GM10266 (cell line): ENCODE results near the gene SF1.

ENCODE experiments used
- DNase-seq: peaks from one replicate; pipeline ENCODE4 v3.0.0; 2012; ENCODE audit errors: extremely low spot score
- TF ChIP-seq, protein P1 (sequence below): IDR thresholded peaks from 2 replicates; pipeline ENCODE4 v1.5.1; 2012; ENCODE audit warnings: mild to moderate bottlenecking, low read depth; ENCODE audit not compliant: control insufficient read depth, insufficient read depth; ENCODE audit errors: missing control alignments

SF1 gene

DNA sequence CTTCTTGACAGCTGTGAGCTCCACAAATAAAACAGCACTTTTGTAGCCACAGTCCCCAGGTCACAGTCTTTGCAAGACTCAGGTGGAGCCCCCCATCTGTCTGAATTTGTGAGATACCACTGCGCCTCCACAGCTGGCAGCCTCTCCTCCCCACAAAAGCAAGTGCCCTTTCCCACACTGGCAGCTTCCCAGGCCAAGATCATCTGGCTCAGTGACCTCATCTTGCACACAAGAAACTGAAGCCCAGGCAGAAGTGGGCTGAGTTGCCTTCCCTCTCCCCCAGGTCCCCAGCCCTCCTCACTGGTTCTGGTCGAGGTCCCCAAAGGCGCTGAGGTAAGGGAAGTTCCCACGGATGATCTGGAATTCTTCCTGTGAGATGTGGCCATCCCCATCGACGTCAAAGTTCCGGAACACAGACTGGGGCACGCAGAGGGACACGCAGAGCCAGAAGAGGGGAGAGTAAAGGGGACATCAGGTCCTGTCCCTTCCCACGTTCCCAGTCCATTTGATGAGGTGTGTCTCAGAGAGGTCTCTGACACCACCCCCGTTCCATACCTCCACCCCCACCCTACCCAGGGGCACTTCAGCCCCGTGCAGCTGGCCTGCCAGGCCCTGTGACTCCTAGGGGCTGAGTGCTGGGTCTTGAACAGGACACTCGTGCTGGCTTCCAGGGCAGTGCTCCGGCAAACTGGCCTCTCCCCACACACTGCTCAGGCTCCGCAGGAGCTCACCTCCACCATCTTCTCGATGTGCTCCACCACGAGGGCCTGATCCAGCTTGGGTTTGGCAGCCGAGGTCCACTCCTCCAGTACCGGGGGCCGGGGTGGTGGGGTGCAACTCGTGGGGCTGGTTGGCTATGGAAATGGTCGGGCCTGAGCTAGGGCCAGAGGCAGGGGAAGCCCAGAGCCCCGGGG is 43.3 kb downstream of the SF1 start:
- TF ChIP-seq, protein P1, sequence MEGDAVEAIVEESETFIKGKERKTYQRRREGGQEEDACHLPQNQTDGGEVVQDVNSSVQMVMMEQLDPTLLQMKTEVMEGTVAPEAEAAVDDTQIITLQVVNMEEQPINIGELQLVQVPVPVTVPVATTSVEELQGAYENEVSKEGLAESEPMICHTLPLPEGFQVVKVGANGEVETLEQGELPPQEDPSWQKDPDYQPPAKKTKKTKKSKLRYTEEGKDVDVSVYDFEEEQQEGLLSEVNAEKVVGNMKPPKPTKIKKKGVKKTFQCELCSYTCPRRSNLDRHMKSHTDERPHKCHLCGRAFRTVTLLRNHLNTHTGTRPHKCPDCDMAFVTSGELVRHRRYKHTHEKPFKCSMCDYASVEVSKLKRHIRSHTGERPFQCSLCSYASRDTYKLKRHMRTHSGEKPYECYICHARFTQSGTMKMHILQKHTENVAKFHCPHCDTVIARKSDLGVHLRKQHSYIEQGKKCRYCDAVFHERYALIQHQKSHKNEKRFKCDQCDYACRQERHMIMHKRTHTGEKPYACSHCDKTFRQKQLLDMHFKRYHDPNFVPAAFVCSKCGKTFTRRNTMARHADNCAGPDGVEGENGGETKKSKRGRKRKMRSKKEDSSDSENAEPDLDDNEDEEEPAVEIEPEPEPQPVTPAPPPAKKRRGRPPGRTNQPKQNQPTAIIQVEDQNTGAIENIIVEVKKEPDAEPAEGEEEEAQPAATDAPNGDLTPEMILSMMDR: no peak

DNA sequence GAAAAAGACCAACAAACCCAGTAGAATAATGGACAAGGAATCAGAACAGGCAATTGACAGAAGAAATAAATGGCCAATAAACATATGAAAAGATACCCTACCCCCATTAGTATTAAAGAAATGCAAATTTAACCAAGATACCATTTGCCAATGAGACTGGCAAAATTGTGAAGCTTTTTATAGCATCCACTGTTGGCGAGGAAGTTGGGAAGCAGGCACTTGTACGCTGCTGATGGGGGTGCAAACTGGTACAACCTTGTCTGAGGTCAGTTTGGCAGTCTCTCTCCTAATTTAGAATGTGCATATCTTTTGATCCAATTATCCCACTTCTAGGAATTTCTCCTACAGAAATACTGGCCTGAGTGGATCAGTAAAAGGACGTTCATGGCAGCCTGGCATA is 46.7 kb downstream of the SF1 start:
- DNase-seq: no peak
- TF ChIP-seq, protein P1: no peak

More for the DNA sequence above, 43.3 kb downstream of the SF1 start:
- no peak for DNase-seq

DNA sequence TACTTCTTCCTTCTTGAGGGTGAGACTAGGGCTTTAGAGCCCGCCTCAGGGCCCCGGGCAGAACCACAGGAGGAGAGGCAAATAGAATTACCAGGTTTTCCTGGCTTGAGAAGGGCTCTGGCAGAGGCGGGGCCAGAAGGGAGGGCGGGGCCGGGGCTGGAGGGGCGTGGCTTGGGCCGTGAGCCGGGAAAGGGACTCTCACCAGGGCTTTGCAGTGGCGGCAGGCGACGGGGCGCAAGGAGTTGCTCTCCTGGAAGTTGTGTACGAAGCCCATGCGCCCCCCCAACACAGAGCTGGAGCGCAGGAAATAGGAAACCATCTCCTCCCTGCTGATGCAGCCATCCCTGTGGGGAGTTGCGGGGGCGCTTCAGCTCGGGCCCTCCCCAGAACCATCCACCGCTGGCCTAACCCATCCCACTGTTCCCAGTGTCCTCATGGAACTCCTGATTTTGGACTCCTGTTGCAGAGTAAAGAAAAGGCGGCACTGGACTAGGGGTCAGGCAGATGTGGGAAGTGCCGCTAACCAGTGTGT is 48.4 kb downstream of the SF1 start:
- no peak for DNase-seq

DNA sequence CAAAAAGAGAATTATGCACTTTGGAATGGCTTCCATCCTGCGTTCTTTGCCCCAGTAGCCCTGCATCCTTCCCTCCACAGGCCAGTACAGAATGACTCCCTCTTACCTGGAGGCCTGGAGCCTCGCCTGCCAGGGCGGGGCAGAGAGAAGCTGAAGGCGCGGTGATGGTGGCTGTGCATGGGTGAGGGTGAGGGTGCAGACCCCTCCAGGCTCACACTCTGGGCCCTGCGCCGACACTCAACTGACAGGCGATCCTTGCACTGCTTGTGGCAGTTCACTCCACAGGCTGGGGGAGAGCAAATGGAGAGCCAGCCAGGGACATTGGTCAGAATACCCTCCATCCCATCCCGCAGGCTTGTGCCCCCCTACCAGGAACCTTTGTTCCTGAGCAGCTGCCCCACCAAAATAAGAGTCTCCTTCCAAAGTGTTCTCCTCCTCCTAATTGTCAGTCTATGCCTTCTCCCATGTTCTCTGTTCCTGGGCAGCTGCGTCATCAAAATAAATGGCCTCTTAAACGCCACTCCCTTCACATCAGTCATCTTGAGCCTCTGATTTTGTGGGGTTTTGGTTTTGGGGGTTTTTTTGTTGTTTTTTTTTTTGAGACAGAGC is 49.5 kb downstream of the SF1 start:
- TF ChIP-seq, protein P1: no peak
- no peak for DNase-seq

More for the DNA sequence above, 48.4 kb downstream of the SF1 start:
- TF ChIP-seq, protein P1: no peak

DNA sequence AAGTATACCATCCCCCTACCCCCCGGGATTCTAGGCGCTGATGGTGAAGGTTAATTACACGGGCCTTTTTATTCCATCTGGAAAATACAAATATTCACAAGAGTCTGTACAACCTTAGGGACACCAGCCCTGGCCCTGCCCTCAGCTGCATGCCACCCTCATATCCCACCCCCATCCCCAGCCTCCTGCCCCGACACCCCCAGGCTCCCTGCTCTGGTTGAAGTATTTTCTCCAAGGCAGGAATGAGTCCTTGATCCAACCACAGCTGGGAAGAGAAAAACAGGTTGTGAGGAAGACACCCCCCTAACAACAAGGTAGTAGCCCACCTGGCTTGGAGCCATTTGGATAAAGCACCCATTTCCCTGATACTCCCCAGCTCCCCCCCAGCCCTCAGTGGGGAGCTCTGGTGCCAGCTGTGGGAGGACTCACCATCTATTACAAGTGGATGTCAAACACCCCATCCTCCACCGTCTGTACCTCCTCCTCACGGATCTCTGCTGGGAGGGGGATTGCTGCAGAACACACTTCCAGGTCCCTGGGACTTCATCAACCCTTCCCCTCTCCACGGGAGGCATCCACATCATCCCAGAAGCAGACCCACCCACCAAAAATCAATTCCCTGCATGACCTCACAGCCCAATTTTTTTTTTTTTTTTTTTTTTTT is 51.3 kb downstream of the SF1 start:
- no peak for DNase-seq
- TF ChIP-seq, protein P1: no peak

DNA sequence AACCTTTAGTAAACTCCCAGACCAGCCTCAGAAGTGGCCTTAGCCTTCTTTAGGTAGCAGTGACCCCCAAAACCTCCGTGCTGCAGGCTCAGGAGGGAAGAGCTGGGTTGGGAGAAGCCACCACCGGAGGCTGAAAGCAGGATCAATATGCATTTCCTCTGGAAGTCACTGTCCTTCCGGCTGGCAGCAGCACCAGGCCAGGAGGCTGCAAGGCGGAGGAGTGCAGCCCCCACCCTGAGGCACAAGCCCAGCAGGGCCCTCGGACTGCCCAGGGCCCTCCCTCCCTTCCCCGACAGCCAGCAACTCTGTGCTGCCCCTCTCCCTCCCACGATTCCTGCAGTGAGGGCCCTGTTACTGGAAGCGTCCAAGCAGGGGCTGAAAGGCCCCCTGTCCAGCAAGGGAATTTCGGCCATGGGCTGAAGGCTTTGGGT is 52.1 kb downstream of the SF1 start:
- TF ChIP-seq, protein P1: no peak
- no peak for DNase-seq
